Effector CD4-positive, alpha-beta T cell (primary cell): ENCODE data around the gene ACSM6.

Experiments
- DNase-seq: peaks from one replicate; pipeline ENCODE4 v3.0.0-alpha.2; 2020

Gene ACSM6

DNA sequence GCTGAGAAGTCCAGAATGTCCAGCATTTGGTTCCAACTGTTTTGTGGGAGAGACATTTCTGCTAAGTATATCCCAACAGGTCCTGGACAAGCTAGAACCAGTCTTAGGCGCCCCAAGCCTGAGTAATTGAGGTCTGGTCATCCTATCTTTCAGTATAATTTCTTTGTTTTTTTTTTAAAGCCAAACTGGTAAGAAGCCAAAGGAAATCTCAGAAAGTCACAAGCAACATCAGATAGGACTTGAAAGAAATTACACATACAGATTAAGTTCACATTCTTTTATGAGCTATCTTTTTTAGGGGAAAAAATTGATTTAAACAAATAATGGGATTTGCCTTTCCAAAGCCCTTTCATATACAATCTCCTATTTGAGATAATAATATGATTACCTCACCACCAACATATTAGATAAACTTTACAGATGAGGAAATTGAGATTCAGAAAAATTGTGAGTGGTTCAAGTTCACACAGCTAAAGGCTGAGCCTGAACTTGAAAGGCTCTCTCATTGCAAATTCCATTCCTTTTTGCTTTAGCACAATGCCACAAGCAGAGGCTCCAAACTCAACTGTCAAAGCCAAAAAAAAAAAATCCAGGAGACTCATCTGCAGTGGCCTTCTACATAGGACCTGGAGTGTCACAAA is 81.8 kb downstream of the ACSM6 start:
- DNase-seq, result no peak

DNA sequence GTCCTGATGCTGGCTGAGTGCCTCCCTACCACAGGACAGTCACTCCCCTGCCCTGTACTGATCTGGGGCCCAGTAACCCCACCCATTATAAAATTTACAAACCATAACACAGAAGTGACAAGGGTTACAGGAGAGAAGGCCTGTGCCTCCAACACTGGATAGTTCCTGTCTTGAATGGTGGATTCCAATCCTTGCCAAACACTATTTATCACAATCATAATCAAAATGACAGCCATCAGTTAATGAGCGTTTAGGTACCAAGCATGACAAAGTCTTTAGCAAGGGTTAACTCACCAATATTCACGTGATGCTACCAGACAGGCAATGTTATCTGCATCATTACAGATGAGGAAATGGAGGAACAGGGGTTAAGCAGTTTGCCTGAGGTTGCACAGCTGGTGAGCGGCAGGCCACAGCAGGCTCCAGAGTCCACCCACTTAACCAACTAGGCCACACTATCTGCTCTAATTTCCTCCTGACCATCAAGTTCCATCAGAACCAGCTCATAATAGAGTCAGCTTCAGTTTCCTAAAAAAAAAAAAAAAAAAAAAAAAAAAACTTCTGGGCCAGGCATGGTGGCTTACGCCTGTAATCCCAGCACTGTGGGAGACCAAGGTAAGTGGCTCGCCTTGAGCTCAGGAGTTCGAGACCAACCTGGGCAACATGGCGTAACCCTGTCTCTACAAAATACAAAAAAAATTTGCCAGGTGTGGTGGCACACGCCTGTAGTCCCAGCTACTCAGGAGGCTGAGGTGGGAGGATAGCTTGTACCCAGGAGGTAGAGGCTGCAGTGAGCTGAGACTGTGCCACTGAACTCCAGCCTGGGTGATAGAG is 82.5 kb downstream of the ACSM6 start:
- no peak for DNase-seq

DNA sequence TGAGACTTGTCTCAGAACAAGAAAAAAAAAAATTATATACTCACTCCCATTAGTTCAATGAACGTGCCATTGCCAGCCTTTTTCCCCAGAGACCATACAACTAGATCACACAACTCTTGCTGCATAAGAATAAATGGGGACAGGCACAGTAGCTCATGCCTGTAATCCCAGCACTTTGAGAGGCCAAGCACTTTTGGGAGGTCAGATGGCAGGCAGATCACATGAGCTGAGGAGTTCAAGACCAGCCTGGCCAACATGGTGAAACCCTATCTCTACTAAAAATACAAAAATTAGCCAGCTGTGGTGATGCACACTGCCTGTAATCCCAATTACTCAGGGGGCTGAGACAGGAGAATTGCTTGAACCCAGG is 83.1 kb downstream of the ACSM6 start:
- DNase-seq, result no peak

GRCh38 chr10:95277614-95278013 is 83.6 kb downstream of the ACSM6 start:
- no peak for DNase-seq
